Measurements from ENCODE around the gene NXPH1.

GRCh38 chr7:8453535-8453934 lies 20.1 kb downstream of the NXPH1 start:
- TF ChIP-seq CTCF (IDR thresholded peaks at IDR 0.05; ENCODE audit: low read depth, low read length) (no peak), EZH2phosphoT487 (IDR thresholded peaks at IDR 0.05; ENCODE audit: low read depth) (no peak)

Data from OCI-LY3 (cell line).